ENCODE data around the gene AP2B1.
"Not testable (repeated sequence)": the region's sequence is repeated elsewhere in the genome, so short reads cannot be mapped to it uniquely, and the experiment has no call there.

AP2B1 gene

DNA sequence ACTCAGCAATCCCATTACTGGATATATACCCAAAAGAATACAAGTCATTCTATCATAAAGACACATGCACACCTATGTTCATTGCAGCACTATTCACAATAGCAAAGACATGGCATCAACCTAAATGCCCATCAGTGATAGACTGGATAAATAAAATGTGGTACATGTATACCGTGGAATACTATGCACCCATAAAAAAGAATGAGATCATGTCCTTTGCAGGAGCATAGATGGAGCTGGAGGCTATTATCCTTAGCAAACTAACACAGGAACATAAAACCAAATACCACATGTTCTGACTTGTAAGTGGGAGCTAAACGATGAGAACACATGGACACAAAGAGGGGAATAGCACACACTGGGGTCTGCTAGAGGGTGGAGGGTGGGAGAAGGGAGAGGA is 116.2 kb downstream of the AP2B1 start:
- DNase-seq = not testable (repeated sequence)

DNA sequence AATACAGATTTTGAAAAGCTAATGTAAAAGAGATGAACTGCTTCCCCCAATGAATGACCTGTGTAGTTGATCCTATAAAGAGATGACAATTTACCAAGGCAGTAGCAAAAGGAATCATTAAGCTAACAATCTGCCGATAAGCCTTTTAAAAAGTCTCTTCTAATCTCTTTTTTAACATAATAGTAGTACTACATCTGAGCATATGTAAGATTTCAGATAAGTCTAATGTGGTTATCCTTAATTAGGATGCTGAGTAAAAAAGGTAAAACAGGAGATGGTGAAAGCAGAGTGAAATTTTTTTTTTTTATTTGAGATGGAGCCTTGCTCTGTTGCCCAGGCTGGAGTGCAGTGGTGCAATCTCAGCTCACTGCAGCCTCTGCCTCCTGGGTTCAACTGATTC is 118.1 kb downstream of the AP2B1 start:
- no peak for DNase-seq

DNA sequence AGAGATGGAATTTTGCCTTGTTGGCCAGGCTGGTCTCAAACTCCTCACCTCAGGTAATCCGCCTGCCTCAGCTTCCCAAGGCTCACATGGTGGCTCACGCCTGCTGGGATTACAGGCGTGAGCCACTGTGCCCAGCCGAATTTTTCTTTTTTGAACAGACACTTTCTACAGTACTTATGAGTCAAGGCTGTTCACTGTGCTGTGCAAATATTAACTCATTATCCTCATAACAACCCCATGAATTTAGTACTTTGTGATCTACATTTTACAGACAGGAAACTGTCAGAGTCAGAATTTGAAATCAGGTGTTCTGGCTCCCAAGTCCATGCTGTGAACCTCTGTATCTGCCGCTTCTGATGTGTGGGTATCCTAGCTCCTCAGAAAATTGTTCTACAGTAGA is 118.6 kb downstream of the AP2B1 start:
- DNase-seq = no peak

DNA sequence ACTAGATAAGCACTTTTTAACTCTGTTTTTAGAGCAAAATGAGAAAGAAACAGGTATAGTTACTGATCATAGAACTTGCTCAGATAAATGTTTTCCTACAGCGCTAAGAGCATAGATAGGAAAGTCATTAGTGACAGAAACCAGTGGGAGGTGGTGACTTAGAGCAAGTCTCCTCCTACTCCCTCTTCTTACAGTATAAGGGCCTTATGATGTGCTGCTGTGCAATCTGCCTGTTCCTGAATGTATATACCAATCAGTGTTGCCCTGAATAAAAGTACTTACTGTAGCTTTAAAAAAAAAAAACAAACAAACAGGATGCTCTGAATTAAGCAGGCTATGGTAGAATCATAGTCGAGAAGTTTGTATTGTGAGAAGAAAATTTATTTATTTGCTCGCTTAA is 121.0 kb downstream of the AP2B1 start:
- DNase-seq = no peak

DNA sequence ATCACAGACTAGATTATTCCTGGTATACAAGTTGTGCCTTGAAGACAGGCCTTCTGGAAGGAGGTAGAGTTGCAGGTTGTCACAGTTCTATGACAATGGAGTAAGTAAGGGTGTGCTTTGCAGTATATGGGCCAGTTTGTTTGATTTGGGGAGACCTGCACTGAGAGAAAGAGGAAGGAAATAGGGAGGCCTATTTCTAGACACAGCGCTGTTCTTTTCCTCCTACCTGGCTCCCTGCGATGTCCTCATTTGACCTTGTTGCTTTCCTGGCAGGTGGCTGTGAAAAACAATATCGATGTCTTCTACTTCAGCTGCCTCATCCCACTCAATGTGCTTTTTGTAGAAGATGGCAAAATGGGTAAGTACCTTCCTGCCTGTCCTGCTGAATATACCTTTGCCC is 121.8 kb downstream of the AP2B1 start:
- no peak for DNase-seq

DNA sequence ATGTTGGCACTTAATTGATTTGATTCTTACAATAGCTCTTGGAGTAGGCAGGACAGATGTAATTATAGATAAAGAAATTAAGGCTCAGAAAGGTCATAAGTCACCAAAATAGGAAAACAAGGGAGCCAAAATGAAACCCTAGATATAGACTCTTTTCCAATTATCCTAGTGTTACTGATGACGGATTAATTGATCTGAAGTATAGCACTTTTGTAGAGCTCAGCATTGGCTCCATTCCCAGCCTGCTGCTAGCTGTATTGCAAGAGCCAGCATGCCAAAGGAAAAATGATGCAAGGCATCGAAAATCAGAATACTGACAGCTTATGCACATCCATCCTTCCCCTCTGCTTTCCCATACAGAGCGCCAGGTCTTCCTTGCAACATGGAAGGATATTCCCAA is 122.8 kb downstream of the AP2B1 start:
- DNase-seq = no peak

DNA sequence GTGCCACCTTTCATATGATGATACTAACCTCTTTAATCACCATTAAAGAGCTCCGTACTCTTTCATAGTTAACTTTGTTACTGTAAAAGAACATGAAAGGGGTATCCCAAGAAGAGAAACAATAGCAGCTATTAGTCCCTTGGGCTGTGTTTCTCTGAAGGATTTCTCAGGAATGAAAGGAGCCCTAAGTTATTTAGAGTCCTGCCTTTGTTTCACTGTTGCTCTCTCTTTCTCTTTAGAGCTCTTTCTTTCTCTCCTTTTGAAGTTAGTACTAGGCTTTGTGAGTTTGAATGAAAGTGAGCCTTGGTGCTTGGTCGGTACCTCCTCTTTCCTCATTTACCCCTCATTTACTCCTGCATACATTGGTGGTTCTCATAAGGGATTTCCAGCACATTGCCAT is 123.8 kb downstream of the AP2B1 start:
- no peak for DNase-seq

DNA sequence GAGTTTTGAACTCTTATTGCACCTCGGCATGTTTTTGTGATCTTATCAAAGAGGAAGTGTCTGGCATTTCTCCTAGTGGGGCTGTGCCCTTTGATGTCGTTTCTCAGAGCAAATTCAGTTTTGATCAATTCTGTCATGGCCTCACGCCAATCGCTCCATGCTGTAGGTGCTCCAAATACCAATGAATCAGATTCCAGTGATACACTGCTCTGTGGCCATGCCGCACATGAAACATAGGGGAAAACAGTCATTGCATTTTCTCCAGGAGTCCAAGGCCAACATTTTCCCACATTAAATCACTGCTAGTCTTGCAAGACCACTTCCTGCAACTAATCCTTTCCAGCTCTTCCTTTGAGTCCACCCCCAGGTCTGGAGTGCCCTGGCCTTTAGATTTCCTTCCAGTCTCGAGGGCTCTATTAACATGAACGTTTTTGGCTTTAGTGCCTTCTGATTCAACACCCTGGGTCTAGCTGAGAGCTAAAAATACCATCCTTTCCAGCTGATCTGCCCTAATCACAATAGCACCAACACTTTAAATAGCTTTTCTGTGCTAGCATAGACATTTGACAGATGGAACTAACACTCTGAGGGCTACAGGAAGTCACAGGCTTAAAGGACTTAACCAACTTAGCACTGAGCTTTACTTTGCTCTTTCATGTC is 126.1 kb downstream of the AP2B1 start:
- peak; percentile 48 for DNase-seq

DNA sequence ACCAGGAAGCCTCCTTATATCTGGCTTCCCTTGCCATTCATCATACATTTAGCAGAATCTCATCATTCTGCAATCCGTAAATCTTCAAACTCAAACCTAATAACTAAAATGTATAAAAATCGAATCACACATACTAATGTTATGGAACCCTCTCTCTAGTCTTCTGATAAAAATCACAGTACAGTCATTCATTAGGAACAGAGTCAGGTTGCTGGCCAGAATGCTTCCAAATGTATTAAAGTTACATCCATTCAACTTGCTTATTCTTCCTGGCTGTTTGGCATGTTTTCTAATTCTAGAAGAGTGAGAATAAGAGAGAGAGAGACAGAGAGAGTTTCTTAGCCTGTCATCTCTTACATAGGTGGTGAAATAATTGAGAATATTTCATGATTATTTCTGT is 127.9 kb downstream of the AP2B1 start:
- no peak for DNase-seq

DNA sequence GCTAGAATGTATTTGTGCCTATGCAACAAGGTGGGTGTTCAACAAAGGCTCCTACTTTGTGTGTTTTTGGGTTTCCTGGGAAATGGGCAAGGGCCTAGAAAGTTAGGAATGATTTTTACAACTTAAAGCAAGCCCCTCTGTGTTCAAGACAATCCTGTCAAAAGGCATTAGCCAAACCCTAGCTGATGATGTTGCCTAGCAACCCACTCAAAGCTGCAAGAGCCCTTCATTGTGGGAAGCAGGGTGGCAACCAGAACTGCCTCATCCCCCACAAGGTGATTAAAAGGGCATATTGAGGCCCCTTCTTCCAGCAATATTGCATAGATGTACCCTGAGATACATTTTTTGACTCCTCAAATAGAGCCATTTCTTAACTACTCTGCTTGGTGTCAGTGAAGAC is 128.3 kb downstream of the AP2B1 start:
- DNase-seq = no peak

DNA sequence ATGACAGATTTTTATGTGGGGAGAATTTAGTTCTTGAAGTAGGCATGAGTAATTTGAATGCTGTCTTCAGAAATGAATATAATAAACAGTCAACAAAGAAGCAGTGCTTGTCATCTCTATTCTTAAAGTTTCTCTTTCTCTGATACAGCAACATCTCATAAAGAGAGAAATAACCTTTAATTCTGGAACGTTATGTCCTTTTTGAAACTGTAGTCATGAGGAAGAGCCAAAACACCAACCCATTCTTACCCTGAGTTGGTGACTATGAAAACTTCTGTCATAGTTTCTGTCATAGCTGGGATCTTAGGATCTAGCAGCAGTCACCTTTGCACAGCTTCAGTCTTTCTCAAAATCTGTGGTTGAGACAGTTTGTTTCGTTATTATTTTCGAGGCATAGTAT is 129.1 kb downstream of the AP2B1 start:
- DNase-seq = no peak

DNA sequence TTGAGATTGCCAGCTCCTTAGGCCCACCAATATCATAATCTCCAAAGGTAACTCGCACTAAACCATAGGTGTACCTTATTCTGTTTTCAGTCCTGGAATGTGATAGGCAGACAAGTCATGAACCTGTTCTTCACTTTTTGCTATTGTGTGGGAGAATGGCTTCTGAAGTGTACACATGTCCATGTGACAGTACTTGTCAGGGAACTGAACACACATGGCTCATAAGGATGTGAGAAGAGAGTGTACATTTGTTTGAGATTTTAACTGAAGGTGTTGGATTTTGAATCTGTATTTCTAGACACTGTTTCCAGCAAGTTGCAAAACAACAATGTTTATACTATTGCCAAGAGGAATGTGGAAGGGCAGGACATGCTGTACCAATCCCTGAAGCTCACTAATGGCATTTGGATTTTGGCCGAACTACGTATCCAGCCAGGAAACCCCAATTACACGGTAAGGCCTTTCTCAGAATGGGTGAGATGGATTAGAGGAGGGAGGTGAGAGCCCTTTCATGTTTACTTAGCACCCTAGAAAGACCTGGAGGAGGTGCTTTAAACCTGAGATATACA is 129.9 kb downstream of the AP2B1 start:
- DNase-seq = no peak

DNA sequence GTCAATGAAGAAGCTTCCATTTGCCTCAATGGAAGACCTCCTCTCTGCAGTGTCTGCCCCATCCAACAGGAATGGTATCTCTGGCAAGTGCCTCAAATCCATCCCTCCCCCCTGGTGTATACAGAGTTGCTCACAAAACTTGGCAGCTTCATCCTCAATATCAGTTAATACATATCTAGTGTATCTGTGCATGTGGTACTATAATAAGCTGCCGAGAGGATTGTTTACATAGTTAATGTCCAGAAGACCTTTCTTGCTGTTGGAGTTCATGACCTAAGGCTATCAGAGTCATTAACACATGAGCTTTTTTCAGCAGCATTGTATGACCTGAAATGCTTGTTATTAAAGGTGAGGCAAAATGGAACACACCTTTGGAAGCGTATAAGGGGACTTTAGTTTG is 130.4 kb downstream of the AP2B1 start:
- DNase-seq = no peak

DNA sequence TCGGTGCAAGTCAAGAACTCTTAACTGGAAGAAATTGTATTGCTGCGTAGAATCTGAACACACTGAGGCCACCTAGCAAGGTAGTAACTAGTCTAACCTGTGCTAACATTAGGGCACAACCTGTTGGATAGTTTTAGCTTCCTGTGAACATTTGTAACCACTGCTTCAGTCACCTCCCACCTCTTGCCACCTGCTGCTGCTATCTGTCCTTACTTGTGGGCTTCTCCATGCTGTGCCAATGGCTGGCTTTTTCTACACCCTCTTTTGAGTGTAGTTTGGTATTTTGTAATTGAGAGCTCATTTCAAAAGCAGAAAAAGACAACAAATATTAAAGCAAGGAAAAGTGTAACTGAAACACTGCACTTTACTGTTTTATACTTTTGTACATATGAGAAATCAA is 136.6 kb downstream of the AP2B1 start:
- DNase-seq = no peak

DNA sequence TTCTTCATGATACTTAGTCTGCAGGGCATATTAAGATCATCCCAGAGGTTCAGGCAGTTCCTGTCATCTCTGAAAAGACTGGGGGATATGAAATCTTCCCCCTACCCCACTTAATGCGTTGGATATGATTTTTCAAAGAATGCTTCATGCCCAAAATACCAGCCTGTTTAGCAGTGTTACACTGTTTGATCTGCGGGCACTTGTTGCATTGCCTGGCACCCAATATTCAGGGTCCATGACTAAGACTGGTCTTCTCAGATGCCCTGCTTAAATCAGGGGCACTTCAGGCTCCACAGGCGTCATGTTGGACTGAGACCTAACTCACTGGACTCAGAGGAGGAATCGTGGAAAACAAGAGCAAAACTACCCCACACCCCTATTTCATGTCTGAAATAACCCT is 137.9 kb downstream of the AP2B1 start:
- no peak for DNase-seq

DNA sequence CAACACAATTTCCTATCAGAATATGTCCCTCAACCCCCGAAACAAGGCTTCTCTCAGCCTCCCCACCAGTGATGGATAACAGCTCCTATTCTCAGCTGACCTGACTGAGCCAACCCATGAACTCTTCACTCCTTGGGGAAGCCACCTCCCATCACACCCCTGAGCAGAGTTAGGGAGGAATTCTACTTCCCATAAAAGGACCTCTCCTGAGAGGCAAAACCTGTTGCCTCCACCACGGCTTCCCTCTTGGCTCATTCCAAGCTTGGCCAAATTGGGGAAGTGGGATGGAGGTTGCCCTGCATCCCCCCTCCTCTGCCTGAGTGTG is 138.6 kb downstream of the AP2B1 start:
- no peak for DNase-seq

DNA sequence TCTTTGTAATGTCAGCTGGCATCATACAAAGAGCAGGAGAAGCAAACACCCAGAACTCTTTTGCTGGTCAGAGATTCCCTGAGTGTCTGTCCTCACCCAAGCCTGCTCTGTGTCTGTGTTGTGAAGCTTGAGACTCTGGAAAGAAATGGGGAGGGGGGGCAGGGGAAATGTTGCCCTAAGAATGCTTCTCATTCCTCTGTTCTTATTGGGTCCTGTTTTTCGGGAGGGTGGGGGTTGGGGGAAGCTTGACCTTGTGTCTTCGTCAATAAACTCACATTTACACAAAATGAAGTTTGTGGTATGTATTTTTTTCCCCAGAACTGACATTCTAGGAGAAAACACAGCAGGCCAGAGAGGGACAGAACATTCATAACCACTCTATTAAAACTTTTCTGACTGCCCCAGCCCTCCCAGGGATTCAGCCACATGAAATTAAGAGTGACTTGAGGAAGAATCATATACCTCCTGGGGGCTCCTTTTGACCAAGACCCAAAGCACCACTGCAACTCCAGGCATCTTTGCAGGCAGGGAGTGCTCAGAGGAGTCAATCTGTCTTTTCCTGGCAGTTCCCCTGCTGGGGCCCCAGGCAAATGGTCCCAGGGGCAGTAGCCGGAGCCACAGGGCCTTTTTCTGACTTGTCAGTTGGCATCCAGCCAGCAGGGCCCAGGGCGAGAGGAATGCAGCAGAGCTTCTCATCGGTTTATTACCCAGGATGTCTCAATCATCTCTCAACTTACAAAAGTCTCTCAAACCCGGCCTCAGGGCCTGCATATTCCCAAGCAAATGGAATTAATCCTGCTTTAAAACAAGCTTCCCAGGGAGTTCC is 139.2 kb downstream of the AP2B1 start:
- no peak for DNase-seq

DNA sequence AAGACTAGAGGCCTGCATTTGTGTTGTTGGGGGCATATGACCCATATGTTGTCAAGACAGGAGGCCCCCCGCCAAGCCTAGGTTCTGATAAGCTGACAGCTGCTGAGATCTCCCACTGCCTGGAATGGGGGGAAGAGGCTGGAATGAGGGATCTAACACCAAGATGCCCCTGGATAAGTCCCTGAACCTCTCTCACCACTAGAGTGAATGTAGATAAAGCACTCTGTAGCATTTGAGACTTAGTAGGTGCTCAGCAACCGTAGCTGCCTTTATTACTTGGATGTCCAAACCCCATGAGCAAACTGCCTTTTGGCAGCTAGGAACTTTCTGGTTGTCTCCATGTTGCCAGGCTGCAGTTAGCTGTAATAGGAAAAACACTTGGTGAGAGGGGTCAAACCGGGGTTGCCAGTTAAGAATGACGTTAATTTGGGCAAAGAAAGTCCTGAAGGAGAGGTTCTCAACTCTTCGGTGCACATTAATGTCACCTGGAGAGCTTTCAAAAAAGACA is 139.9 kb downstream of the AP2B1 start:
- no peak for DNase-seq

DNA sequence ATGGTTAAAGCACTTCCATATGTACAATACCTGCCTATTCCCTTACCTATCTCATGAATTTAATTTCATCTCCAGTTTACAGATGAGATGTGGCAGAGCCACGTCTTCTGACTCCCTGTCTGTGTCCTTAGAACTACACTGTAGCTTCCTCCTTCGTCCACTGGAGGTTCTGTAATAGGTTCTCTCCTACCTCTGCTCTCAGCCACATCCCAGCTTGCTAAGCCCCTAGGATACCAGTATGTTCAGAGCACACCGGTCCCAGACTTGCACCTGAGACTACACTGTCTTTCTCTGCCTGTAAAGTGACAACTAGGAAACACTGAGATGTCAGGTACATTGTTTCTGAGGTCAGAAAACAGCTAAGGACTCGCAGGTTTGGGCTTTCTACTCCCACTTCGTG is 140.5 kb downstream of the AP2B1 start:
- DNase-seq = no peak

DNA sequence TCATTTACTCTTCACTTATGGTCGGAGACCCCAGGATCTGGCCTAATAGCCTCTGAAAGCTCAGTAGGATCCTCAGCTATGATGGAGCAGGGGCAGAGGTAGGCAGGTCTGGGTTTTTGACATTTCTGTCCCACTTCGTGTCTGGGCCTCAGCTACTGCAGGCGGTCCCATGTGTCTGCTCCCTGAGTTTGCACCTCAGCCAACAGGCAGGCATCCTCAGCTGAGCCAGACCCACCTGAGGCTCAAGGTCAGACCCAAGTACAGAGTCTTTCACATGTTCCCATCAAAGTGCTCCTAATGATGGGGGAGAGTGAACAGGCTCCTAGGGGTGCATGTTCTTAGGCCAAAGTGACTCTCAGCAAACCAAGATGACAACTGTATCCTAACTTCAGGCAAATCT is 141.4 kb downstream of the AP2B1 start:
- no peak for DNase-seq

DNA sequence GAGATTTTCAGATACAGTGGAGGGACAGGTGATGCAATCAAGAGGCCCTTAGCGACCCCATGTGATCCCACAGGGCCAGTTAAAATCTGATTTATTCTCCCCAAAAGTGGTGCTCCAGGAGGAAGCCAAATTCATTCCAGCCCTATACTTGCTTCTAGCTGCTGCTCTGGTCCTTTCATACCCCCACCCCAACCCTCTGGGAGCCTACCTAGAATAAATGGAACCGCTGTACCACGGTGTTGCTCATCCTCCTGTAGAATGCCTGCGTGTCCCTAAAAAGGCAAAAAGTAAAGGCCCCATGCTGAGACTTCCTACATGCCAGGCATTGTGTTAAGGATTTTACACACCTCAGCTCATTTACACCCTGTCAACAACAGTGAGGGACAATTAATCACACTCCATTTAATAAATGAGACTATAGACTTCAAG is 142.3 kb downstream of the AP2B1 start:
- no peak for DNase-seq

DNA sequence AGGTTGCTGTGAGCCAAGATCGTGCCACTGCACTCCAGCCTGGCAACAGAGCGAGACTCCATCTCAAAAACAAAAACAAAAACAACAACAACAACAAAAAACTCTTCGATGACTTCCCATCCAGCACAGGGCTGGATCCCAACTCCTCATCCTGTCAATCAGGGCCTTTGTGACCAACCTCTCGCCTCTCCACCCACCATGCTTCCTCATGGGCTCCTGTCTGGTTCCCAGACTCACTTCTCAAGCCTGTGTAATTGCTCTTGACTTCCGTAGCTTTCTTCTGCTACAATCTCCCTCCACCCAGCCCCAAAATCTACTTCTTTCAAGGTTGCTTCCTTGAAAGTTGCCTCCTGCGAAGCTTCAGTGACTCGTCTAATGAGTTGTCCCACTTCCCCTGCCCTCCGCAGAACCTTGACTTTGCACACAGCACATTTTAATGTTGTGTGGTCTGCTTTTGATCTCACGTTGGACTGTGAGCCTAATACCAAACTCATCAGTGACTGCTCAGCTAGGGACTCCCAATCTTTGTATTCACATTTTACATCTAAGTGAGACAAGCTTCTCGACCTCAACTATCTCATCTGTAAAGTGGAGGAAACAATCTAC is 143.4 kb downstream of the AP2B1 start:
- peak; percentile 13 for DNase-seq

DNA sequence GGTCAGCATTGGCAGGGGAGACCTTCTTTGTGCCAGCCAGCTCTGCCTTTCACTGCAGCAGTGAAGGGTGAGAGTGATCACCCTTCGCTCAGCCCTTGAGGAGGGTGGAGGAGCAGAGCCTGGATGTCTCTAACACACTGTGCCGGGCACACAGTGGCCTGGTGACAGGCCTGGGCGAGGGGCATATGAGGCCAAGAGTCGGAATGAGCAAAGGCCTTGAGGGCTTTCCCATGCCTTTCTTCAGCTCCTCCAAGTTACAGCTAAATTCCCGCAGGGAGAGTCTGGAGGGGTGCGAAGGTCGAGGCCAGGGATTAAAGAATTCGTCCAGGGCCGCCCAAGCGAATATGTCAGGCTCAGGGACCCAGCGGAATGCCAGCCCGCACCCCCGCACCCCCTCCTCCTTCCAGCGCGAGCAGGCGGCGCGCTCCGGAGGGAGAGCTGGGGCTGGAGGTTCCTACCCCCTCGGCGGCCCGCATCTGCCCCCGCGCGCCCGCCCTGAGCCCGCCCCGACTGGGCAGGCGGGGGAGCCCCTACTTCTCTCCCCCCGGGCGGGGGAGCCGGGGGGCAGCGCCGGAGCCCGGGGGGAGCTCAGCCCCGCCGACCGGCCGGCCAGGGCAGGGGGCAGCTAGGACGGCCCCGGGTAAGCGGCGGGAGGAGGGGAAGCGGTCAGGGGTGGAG is 144.3 kb downstream of the AP2B1 start, which contains the start of gene RASL10B:
TSS of gene RASL10B (plus strand) at position 401 of the 678 bp plus-strand sequence. CDS start 3,546 bp downstream, outside the sequence.
- peak; percentile 59 for DNase-seq

All from CD4-positive, alpha-beta T cell treated with Interleukin-6 for 4 hours (primary cell).